H9 (cell line): Measurements from ENCODE around the gene CYBRD1. TPM values are rescaled to one million over a fixed set of nuclear protein-coding genes. Genes with fewer than 3 reads are reported as not detected.

Experiments
- DNase-seq: peaks from one replicate; pipeline ENCODE4 v3.0.0-alpha.2; 2017
- H2AFZ ChIP-seq: one replicate; pipeline ENCODE4 v1.6.1; 2013; ENCODE audit warnings: mild to moderate bottlenecking, low read length, control low read depth, moderate library complexity
- H2AK5ac ChIP-seq: 2 replicates; pipeline ENCODE4 v1.6.1; 2013; ENCODE audit warnings: low read length, control low read depth, mixed read lengths; ENCODE audit not compliant: insufficient read length
- H2BK120ac ChIP-seq: one replicate; pipeline ENCODE4 v1.6.1; 2013; ENCODE audit warnings: low read depth, mild to moderate bottlenecking, low read length, control low read depth, inconsistent platforms; ENCODE audit not compliant: poor library complexity, severe bottlenecking
- H2BK12ac ChIP-seq: 2 replicates; pipeline ENCODE4 v1.6.1; 2013; ENCODE audit warnings: low read length, control low read depth, mixed read lengths, low read depth; ENCODE audit not compliant: insufficient read length
- H2BK15ac ChIP-seq: 2 replicates; pipeline ENCODE4 v1.6.1; 2013; ENCODE audit warnings: low read depth, low read length, control low read depth
- H2BK20ac ChIP-seq: one replicate; pipeline ENCODE4 v1.6.1; 2013; ENCODE audit warnings: low read depth, mild to moderate bottlenecking, low read length, control low read depth, inconsistent platforms; ENCODE audit not compliant: poor library complexity, severe bottlenecking
- H2BK5ac ChIP-seq: 2 replicates; pipeline ENCODE4 v1.6.1; 2013; ENCODE audit warnings: low read length, control low read depth, mixed read lengths; ENCODE audit not compliant: insufficient read length
- H3K14ac ChIP-seq: 2 replicates; pipeline ENCODE4 v1.6.1; 2013; ENCODE audit warnings: low read length, control low read depth; ENCODE audit not compliant: insufficient read depth
- H3K18ac ChIP-seq: 2 replicates; pipeline ENCODE4 v1.6.1; 2013; ENCODE audit warnings: low read depth, mild to moderate bottlenecking, mixed read lengths, low read length, control low read depth; ENCODE audit not compliant: insufficient read length
- H3K23ac ChIP-seq: 2 replicates; pipeline ENCODE4 v1.6.1; 2013; ENCODE audit warnings: low read length, control low read depth, mixed read lengths, low read depth; ENCODE audit not compliant: insufficient read length
- H3K23me2 ChIP-seq: 2 replicates; pipeline ENCODE4 v1.6.1; 2013; ENCODE audit warnings: low read depth, mild to moderate bottlenecking, mixed read lengths, low read length, control low read depth; ENCODE audit not compliant: insufficient read length, poor library complexity, severe bottlenecking
- H3K27ac ChIP-seq: 2 replicates; pipeline ENCODE4 v1.5.1; 2013; ENCODE audit warnings: low read length, control low read depth, mixed read lengths, low read depth; ENCODE audit not compliant: insufficient read length
- H3K27me3 ChIP-seq: 2 replicates; pipeline ENCODE4 v1.6.1; 2013; ENCODE audit warnings: low read length, control low read depth, inconsistent platforms; ENCODE audit not compliant: insufficient read depth
- H3K4ac ChIP-seq: 2 replicates; pipeline ENCODE4 v1.6.1; 2013; ENCODE audit warnings: low read depth, mild to moderate bottlenecking, control low read depth, inconsistent platforms, low read length, moderate library complexity
- H3K4me1 ChIP-seq: 2 replicates; pipeline ENCODE4 v1.6.1; 2013; ENCODE audit warnings: low read length, control low read depth, inconsistent platforms; ENCODE audit not compliant: insufficient read depth
- H3K4me2 ChIP-seq: 2 replicates; pipeline ENCODE4 v1.6.1; 2013; ENCODE audit warnings: low read length, control low read depth, mixed read lengths; ENCODE audit not compliant: insufficient read length, insufficient read depth
- H3K56ac ChIP-seq: 2 replicates; pipeline ENCODE4 v1.6.1; 2013; ENCODE audit warnings: low read depth, mild to moderate bottlenecking, mixed read lengths, low read length, control low read depth; ENCODE audit not compliant: insufficient read length
- H3K79me1 ChIP-seq: 2 replicates; pipeline ENCODE4 v1.6.1; 2013; ENCODE audit warnings: low read depth, mild to moderate bottlenecking, moderate library complexity, low read length, control low read depth, inconsistent platforms; ENCODE audit not compliant: insufficient read depth, poor library complexity, severe bottlenecking
- H3K79me2 ChIP-seq: 2 replicates; pipeline ENCODE4 v1.6.1; 2013; ENCODE audit warnings: low read length, control low read depth, inconsistent platforms; ENCODE audit not compliant: insufficient read depth
- H3K9ac ChIP-seq: 2 replicates; pipeline ENCODE4 v1.6.1; 2013; ENCODE audit warnings: low read length, control low read depth, mixed read lengths; ENCODE audit not compliant: insufficient read length; ENCODE audit errors: extremely low read depth
- H3K9me3 ChIP-seq: one replicate; pipeline ENCODE4 v1.6.1; 2013; ENCODE audit warnings: low read depth, low read length, inconsistent platforms; ENCODE audit not compliant: control insufficient read depth
- H3T11ph ChIP-seq: one replicate; pipeline ENCODE4 v1.6.1; 2013; ENCODE audit warnings: mild to moderate bottlenecking, low read length, control low read depth, inconsistent platforms
- H4K20me1 ChIP-seq: one replicate; pipeline ENCODE4 v1.6.1; 2013; ENCODE audit not compliant: control insufficient read depth, insufficient read length, insufficient read depth
- H4K5ac ChIP-seq: 2 replicates; pipeline ENCODE4 v1.6.1; 2013; ENCODE audit warnings: low read depth, mild to moderate bottlenecking, mixed read lengths, low read length, control low read depth; ENCODE audit not compliant: insufficient read length
- H4K8ac ChIP-seq: replicated peaks from 2 replicates; pipeline ENCODE4 v1.6.1; 2013; ENCODE audit warnings: low read length, control low read depth, mixed read lengths, low read depth; ENCODE audit not compliant: insufficient read length
- H4K91ac ChIP-seq: 2 replicates; pipeline ENCODE4 v1.6.1; 2013; ENCODE audit warnings: low read depth, mild to moderate bottlenecking, moderate library complexity, mixed read lengths, low read length, control low read depth; ENCODE audit not compliant: insufficient read length
- H3K27ac Mint-ChIP-seq, 3 experiments: 2 replicates in 2 of 3; 3 replicates in 1 of 3; pipeline ENCODE4 v1.8.0; 2020 to 2021; ENCODE audit warnings: mixed read lengths in 3 of 3, mild to moderate bottlenecking in 1 of 3, moderate library complexity in 1 of 3
- H3K27me3 Mint-ChIP-seq: 2 replicates; pipeline ENCODE4 v1.8.0; 2021; ENCODE audit warnings: low read depth, mild to moderate bottlenecking, moderate library complexity, mixed read lengths
- H3K36me3 Mint-ChIP-seq, 3 experiments: 2 replicates in 2 of 3; 3 replicates in 1 of 3; pipeline ENCODE4 v1.8.0; 2020 to 2021; ENCODE audit warnings: low read depth in 3 of 3, mixed read lengths in 3 of 3; ENCODE audit not compliant: insufficient read depth in 1 of 3
- H3K4me1 Mint-ChIP-seq, 2 experiments: 2 replicates each; pipeline ENCODE4 v1.8.0; 2020; ENCODE audit warnings: mixed read lengths in 2 of 2
- H3K4me3 Mint-ChIP-seq, 2 experiments: 2 replicates in 1 of 2; 3 replicates in 1 of 2; pipeline ENCODE4 v1.8.0; 2020 to 2021; ENCODE audit warnings: mild to moderate bottlenecking in 2 of 2, mixed read lengths in 2 of 2, moderate library complexity in 1 of 2
- H3K9me3 Mint-ChIP-seq, 2 experiments: 2 replicates in 1 of 2; 3 replicates in 1 of 2; pipeline ENCODE4 v1.8.0; 2020; ENCODE audit warnings: mild to moderate bottlenecking in 2 of 2, mixed read lengths in 2 of 2, moderate library complexity in 1 of 2
- CTCF ChIP-seq: fragments of 200-600 bp; sonication (generic); conservative IDR thresholded peaks from 3 replicates; pipeline ENCODE4 v1.8.0; 2021; ENCODE audit warnings: antibody characterized with exemption, mild to moderate bottlenecking
- WGBS: extraction: QIAGEN DNeasy Blood & Tissue Kit; methylation state at CpG from one replicate; pipeline ENCODE4 v1.1.7; 2013; ENCODE audit warnings: missing lambda C conversion rate, low lambda C conversion rate, mixed read lengths; ENCODE audit not compliant: insufficient read length; ENCODE audit errors: extremely low coverage; 5-methylcytosine and 5-hydroxymethylcytosine counted together
- total RNA-seq: library from RNA; stranded (reverse); gene quantifications from 2 replicates; pipeline ENCODE4 v1.2.1, GENCODE V29; 2021

CYBRD1 gene
- total RNA-seq, 1 experiment from 2014 or later, result 3.6 TPM

- H3K23me2 ChIP-seq, result no peaks in the 10 kb centered on the region
- no peak overlapping the region for H4K8ac ChIP-seq
- no peaks in the 10 kb centered on the region for H3K79me1 ChIP-seq
- H3K14ac ChIP-seq, result no peak overlapping the region
- no CpG with 5 or more reads among the region's 3 CpGs for WGBS
- Mint-ChIP-seq H3K27ac (peak overlapping the region in 1 of 3 experiments; percentile 64; a peak in 2 of 7 replicates), H3K27me3 (no peaks in the 10 kb centered on the region), H3K4me3 (no peak overlapping the region), H3K9me3 (no peaks in the 10 kb centered on the region), H3K36me3 (peaks cover 3 to 24% (median 11%) of the 10 kb centered on the region in 3 experiments; a peak in 5 of 7 replicates), H3K4me1 (peaks cover 14 to 23% of the 10 kb centered on the region in 2 experiments)
- no peak overlapping the region for H2BK20ac ChIP-seq
- H2BK5ac ChIP-seq, result peak overlapping the region; percentile 38
- TF ChIP-seq CTCF, result no peak
- H2AFZ ChIP-seq, result no peak overlapping the region
- no peak overlapping the region for H4K91ac ChIP-seq
- no peak overlapping the region for H3K23ac ChIP-seq
- no peak overlapping the region for H3K56ac ChIP-seq
- no peak overlapping the region for H2BK120ac ChIP-seq
- H2BK12ac ChIP-seq, result no peak overlapping the region
- H4K20me1 ChIP-seq, result no peaks in the 10 kb centered on the region
- no peaks in the 10 kb centered on the region for H3K79me2 ChIP-seq
- peak overlapping the region; percentile 32 for H3K4me2 ChIP-seq
- H3T11ph ChIP-seq, result no peak overlapping the region
- H4K5ac ChIP-seq, result no peak overlapping the region
- H2AK5ac ChIP-seq, result no peak overlapping the region
- peak overlapping the region; percentile 50 for H3K18ac ChIP-seq
- H3K4me1 ChIP-seq, result peaks cover 6% of the 10 kb centered on the region; the same call in 1 of the 2 replicates
- no peaks in the 10 kb centered on the region for H3K27me3 ChIP-seq
- H2BK15ac ChIP-seq, result no peak overlapping the region; the same call in 1 of the 2 replicates
- H3K9me3 ChIP-seq, result no peaks in the 10 kb centered on the region
- peak overlapping the region; percentile 26 for H3K9ac ChIP-seq
- no peak overlapping the region for H3K4ac ChIP-seq
- peak overlapping the region; percentile 71 for H3K27ac ChIP-seq
- DNase-seq, result peak; percentile 45
Observed at GRCh38 chr2:171482877-171483276, 39.4 kb upstream of the CYBRD1 start.
